Stimulated activated CD8-positive, alpha-beta memory T cell treated with anti-CD3 and anti-CD28 coated beads, Interleukin-7, amount 100 ng/mL, for 24 hours (primary cell): ENCODE results near the gene ELK4.

Source experiments
- DNase-seq: peaks from one replicate; pipeline ENCODE4 v3.0.0-alpha.2; 2020; ENCODE audit warnings: low read depth

The ELK4 gene

DNA sequence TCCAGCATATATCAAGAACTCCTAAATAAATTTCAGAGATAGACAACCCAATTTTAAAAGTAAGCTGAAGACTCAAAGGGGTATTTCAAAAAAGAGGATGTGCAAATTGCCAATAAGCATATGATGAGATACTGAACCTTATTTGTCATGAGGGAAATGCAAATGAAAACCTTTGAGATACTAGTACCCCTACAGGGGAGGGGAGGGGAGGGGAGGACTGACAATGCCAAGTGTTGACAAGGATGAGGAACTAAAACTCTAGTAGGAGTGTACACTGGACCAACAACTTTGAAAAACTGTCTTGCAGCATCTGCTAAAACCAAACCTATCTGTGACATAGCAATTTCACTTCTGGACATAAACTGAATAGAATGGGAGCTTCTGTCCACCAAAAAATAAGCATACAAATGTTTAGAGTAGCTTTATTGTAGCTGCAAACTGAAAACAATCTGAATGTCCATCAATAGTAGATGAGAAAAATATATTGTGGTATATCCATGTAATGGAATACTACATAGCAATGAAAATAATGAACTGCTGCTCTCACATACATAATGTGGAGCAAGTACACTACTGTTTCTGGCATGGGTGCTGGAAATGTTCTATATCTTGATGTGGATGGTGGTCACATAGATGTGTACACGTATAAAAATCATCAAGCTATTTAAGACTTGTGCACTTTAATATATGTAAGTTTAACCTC lies 70.2 kb downstream of the ELK4 start:
- DNase-seq: no peak
